ENCODE measurements around the gene MYBPC2. TPM values are rescaled to one million over a fixed set of nuclear protein-coding genes. Genes with fewer than 3 reads are reported as not detected.
A peak's percentile ranks its signal among the peaks of the same experiment; 100 is the strongest.
"Not testable (repeated sequence)": the region's sequence is repeated elsewhere in the genome, so short reads cannot be mapped to it uniquely, and the experiment has no call there.

The MYBPC2 gene
- total RNA-seq (2014; rRNA removed), result 0.11 TPM in 1 of 2 replicates, not detected in the other
- polyA plus RNA-seq (2012), result 0.16 TPM

DNA sequence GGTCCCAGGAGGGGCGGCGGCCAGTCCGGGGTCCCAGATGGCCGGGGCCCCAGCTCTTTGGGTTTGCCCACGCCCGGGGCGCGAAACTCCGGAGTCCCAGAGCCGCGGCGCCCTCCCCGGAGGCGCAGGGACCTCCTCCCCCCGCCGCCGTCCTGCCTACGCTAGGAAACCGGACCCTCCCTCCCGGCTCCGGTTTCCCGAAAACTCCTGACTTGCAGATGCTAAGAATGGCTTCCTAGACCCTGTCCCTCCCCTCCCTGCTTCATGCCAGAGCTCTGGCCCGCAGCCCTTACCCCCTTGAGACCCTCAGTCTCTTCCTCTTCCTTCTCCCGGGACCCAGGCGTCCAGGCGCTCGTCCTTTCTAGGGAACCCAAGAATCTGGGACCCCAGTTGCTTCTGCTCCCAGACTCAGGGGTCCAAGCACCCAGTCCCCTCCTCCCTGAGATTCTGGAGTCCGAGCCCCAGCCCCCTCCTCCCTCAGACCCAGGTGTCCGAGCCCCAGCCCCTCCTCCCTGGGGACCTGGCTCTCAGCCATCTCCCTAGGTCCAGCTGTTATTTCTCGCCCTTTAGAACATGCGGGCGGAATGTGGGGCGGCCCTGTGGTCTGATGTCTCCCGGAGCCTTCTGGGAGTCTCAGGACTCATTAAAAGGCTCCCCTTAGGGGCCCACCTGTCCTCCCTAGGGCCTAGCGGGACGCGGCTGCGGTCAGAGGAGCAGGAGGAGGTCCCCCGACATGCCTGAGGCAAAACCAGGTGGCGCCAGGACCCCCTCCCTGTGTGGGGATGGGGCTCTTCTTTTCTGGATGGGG lies at the start of gene MYBPC2:
MYBPC2 (plus strand) TSS at position 672 of the 808 bp plus-strand sequence; CDS start at position 734, 62 bp downstream.
- peak; percentile 75 for DNase-seq (ENCODE audit: low read depth)

DNA sequence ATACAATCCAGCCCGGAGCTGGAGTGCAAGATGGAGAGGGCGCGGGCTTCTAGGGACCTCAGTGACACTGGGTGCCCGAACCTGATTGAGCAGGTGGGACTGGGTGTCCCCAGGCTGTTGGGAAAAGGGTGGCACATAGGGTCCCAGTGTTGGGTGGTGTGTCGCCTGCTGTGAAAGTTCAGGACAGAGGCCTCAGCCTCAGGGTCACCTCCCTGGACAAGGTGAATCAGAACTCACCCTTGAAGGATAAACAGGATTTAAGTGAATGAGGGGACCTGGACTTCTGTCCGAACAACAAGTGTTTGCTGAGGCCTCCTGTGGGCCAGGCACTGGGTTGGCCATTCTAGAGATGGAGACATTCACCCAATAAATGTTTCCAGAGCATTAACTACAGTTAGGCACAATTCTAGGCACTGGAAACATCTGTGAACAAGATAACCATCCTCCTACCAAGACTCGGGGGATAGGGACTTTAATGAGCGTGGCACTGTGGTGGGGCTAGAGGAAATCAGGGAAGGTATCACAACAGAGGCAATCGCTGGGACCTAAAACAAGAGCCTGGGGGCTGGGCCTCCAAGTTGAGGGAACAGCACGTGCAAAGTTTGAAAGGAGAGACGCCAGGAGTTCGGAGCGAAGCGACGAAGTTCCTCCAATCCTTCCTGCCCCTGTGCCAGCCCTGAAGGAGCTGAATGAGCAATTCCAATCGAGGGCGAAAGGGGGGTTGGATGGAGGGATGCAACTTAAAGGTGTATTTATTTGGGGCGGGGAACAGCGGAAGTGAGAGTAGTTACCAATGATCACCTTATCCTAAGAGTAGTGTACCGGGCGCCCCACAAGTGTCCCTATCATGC lies 49.5 kb upstream of the MYBPC2 start:
- DNase-seq (ENCODE audit: low read depth), result no peak

DNA sequence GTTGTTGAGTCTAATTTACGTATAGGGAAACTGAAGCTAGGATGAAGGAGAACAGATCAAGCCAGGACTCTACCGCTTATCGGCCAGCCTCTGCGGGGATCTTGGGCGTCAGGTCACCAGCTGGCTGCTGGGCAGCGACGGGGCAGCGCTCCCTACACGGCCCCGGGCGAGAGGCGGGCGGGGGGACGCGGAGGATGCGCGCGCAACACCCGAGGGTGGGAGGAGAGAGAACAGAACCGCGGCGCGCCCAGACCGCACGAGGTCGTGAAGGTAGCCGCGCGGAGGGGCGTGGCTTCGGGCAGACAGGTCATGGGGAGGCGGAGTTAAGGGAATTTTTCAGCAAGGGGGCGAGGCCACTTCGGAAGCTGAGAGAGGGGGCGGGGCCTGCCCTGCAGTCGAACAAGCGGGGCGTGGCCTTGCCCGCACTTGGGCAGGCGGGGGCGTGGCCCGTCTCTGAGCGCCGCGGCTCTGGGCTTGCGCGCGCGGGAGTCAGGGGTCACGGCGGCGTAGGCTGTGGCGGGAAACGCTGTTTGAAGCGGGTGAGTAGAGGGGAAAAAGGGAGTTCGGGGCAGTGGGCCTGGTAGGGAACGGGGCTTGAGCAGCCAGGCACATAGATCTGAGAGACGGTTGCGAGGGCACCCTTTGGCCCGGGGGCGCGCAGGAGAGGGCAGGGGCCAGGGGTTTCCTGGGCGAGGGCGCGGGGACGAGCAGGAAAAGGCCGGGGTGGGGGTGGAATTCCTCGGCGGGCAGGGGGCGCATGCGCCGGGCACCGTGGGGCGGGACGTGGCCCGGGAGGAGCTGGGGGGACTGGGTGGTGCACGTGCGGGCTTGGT lies 48.6 kb upstream of the MYBPC2 start, which contains the start of gene POLD1:
POLD1 (plus strand) TSS at position 496 of the 833 bp plus-strand sequence. CDS start 14,505 bp downstream, outside the sequence.
- peak; percentile 92 for DNase-seq (ENCODE audit: low read depth)

DNA sequence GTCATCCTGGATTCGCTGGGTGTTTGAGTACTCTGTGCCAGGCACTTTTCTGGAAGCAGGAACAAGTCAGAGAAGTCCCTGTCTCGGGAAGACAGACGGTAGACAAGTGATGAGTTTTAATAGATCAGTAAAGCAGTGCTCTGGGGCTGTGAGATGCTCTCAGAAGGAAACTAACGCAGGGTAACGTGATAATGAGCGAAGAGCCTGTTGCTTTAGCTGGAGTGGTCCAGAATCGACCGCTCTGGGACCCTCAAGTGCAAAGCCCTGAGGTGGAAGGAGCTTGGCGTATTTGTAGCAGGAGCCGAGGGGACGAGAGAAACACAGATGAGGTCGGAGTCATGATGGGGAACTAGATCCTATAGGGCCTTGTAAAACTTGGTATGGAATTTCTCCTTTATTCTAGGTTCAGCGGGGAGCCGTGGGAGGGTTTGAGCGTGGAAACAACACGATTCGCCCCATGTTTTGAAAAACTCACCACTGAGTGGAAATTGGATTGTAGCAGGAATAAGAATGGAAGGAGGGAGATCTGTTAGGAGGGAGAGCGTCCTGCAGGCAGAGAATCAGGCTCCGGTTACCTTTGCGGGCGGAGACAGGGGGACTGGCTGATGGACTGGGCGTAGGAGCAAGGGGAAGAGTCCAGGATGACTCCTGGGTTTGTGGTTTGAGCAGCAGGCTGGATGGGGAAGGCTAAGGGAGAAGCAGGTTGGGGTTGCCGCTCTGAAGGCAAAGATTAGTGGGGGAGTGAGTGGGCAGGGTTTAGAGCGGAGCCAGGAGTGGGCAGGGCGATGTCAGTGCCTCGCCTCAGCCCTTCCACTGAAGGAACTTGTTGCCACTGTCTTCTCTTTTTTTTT lies 47.8 kb upstream of the MYBPC2 start:
- DNase-seq (ENCODE audit: low read depth), result peak; percentile 31

DNA sequence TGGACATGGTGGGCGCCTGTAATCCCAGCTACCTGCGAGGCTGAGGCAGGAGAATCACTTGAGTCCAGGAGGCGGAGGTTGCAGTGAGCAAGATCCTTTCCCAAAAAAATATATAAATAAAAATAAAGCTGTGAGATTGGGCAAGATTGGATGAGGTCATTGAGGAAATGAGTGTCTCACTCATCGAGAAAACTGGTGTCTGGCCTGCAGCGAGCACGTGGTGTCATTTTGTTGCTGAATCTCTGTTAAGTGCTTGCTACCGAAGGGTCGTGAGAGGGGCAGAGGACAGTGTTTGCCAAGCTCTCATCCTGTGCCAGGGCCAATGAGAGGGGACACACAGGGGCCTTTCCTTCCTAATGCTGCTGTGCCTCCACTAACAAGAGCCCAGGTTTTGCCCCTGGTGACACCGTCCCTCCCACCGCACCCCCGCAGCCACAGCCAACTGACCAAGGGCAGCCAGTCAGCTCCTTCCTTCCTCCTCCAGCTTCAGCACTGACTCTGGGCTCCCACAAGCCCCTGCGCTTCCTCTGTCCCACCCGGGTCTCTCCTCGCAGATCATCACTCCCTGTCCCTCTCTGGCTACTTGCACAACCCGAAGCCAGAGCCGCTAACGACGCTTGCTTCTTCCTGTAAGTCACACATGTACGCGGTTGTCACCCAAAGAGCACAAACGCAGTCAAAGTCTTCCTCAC lies 45.4 kb upstream of the MYBPC2 start:
- DNase-seq (ENCODE audit: low read depth), result no peak

DNA sequence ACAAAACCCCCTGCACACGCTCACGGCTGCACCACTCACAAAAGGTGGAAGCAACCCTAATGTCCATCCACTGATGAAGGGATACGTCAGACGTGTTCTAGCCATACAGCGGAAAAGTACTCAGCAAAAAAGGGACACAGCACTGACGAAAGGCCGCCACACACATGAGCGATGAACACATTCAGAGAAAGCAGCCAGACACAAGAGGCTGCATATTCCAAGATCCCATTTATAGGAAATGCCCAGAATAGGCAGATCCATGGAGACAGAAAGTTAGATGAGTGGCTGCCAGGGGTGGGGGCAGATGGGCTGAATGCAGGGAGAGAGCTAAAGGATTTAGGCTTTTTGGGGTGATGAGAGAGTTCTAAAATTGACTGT lies 44.8 kb upstream of the MYBPC2 start:
- DNase-seq (ENCODE audit: low read depth), result no peak

DNA sequence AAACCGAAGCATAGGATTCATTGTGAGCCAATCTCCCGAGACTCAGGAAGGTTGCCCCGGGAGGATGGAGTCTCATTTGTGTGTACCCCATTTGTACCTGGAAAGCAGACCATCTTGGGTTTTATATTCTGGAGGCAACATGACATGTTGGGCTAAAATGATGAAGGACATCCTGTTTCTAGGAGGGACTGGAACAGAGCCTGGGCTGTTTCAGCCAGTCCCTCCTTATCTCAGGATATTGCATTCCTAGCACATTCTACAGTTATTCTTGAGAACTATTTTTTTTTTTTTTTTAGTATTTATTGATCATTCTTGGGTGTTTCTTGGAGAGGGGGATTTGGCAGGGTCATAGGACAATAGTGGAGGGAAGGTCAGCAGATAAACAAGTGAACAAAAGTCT lies 42.4 kb upstream of the MYBPC2 start:
- DNase-seq (ENCODE audit: low read depth), result not testable (repeated sequence)

DNA sequence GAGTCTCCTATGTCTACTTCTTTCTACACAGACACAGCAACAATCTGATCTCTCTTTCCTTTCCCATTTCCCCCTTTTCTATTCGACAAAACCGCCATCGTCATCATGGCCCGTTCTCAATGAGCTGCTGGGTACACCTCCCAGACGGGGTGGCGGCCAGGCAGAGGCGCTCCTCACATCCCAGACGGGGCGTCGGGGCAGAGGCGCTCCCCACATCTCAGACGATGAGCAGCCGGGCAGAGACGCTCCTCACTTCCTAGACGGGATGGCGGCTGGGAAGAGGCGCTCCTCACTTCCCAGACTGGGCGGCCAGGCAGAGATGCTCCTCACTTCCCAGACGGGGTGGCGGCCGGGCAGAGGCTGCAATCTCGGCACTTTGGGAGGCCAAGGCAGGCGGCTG lies 41.7 kb upstream of the MYBPC2 start:
- DNase-seq (ENCODE audit: low read depth), result not testable (repeated sequence)

DNA sequence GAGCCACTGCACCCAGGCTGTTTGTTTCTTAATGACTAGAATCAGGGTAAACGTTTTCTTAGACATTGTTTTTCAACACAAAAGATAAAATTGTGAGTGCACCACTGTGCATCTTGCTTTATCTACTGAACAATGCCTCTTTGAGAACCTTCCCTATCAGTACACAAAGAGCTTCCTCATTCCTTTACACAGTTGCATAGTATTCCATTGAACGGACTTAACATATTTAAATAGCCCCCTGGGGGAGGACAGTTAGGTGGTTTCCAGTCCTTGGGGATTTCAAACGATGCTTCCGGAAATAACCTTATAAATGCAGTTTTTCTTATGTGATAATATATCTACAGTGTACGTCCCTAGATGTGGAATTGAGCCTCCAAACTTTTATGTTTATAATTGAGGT lies 39.9 kb upstream of the MYBPC2 start:
- no peak for DNase-seq (ENCODE audit: low read depth)

DNA sequence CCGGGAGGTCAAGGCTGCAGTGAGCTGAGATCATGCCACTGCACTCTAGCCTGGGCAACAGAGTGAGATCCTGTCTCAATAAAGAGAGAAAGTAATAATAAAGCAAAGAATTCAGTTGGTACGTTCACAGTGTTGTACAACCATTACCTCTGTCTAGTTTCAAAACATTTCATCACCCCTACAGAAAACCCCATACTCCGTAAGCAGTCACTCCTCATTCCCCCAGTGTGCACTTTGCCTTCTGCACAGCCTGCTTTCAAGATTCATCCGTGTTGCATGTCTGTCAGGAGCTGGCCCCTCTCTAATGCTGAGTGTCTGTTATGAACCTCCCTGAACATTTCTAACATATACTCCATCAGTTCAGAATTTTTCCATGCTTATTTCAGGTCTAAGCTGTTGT lies 39.1 kb upstream of the MYBPC2 start:
- DNase-seq (ENCODE audit: low read depth), result no peak

DNA sequence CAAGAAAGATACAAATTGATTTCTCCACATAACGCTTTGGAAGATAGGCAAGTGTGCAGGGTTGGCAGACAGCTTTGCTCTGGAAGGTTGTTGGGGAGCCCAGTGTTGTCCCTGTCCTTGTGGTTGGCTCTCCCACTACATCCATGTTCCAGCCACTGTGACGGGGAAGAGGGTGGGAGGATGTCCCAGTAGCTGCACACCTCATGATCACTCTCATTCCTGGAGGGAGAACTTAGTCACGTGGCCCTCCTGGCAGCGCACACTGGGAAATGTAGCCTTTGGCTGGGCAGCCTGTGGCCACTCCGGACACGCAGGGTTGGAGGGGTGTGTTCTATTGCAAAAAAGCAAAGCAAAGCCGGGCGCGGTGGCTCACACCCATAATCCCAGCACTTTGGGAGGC lies 38.7 kb upstream of the MYBPC2 start:
- DNase-seq (ENCODE audit: low read depth), result no peak

DNA sequence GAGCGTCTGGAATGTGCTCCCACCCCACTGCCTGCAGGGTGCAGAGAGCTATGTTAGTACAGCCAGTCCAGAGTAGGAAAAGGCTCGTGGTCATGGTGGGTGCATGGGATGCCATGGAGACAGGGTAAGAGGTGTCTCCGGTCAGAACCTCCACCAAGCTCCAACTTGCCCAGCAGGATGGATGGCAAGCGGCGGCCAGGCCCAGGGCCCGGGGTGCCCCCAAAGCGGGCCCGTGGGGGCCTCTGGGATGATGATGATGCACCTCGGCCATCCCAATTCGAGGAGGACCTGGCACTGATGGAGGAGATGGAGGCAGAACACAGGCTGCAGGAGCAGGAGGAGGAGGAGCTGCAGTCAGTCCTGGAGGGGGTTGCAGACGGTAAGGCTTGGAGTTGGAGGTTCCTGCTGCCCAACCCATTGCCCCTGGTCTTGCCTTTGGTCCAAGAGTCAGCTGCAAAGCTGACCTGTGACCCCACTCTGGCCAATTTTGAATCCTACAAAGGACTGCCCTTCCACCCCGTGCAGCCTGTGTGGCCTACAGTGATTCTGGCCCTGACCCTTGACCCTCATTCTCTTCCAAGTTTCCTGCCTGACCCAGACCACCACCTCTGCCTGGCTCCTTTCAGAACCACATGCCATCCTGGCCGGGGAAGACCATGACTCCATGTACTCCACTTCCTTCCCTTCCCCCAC lies 33.9 kb upstream of the MYBPC2 start:
- no peak for DNase-seq (ENCODE audit: low read depth)

DNA sequence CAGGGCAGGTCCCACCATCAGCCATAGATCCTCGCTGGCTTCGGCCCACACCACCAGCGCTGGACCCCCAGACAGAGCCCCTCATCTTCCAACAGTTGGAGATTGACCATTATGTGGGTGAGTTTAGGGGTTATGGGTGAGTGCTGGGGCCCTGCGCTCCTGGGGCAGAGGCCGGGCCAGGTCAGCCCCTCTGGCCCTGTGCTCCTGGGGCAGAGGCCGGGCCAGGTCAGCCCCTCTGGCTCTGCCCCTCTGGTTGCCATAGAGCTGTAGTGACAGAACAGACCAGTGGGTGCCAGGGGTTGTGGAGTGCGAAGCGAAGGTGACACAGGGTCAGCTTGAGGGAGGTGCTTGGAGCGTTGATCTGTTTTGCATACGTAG lies 33.3 kb upstream of the MYBPC2 start:
- DNase-seq (ENCODE audit: low read depth), result no peak

DNA sequence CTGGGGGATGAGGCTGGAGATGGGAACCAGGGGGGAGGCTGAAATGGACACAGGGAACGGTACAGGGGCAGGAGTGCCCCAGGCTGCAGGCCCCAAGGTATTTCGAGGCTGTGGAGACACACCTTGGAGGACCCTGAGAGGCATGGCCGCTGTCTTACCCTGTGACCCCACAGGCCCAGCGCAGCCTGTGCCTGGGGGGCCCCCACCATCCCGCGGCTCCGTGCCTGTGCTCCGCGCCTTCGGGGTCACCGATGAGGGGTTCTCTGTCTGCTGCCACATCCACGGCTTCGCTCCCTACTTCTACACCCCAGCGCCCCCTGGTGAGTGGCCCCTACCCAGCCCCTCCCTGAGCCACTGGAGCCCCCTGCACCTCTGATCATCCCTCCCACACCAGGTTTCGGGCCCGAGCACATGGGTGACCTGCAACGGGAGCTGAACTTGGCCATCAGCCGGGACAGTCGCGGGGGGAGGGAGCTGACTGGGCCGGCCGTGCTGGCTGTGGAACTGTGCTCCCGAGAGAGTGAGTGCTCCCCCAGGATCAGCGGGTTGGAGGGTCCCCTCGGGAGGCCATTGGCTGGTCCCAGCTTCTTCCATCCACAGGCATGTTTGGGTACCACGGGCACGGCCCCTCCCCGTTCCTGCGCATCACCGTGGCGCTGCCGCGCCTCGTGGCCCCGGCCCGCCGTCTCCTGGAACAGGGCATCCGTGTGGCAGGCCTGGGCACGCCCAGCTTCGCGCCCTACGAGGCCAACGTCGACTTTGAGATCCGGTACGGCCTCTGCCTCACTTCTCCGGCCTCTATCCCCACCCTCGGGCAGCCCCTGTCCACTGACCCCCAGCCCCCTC lies 30.9 kb upstream of the MYBPC2 start:
- no peak for DNase-seq (ENCODE audit: low read depth)

DNA sequence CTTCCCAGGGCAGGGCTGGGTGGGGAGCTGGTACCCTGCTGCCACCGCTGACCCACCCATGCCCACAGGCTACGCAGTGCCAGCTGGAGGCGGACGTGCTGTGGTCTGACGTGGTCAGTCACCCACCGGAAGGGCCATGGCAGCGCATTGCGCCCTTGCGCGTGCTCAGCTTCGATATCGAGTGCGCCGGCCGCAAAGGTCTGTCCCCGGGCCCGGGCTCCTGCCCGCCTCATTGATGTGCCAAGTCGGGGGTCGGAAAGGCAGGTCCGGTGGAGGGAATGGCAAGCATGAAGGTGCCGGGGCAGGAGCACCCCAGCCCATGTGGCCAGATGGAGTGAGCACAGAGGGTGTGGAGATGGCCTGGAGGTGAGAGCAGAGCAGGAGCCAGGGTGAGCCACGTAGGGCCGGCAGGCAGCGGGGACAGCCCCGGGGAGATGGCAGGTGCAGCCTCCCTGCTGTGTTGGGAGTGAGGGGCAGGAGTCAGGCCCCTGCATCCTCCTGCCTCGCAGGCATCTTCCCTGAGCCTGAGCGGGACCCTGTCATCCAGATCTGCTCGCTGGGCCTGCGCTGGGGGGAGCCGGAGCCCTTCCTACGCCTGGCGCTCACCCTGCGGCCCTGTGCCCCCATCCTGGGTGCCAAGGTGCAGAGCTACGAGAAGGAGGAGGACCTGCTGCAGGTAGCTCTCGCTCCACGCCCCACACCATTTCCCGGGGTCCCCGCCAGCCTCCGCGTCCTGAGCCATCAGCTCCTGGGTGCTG lies 30.0 kb upstream of the MYBPC2 start:
- no peak for DNase-seq (ENCODE audit: low read depth)

DNA sequence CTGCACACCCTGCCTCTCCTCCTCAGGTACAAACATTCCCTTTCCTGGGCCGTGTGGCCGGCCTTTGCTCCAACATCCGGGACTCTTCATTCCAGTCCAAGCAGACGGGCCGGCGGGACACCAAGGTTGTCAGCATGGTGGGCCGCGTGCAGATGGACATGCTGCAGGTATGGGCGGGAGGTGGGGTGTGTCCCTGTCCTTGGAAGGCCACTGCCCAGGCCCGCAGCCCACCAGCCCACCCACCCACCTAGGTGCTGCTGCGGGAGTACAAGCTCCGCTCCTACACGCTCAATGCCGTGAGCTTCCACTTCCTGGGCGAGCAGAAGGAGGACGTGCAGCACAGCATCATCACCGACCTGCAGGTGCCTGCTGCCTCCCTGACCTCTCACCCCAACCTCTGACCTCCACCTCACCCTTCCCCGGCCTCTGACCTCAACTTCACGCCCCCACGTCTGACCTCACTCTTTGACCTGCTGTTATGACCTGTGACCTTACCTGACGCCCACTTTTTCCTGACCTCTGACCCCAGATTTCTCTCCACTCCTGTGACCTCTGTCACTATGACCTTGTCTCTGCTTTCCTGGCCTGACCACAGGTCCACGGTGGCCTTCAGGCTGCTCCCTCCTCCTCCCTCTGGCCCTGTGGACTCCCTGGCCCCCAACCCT lies 26.4 kb upstream of the MYBPC2 start:
- no peak for DNase-seq (ENCODE audit: low read depth)

DNA sequence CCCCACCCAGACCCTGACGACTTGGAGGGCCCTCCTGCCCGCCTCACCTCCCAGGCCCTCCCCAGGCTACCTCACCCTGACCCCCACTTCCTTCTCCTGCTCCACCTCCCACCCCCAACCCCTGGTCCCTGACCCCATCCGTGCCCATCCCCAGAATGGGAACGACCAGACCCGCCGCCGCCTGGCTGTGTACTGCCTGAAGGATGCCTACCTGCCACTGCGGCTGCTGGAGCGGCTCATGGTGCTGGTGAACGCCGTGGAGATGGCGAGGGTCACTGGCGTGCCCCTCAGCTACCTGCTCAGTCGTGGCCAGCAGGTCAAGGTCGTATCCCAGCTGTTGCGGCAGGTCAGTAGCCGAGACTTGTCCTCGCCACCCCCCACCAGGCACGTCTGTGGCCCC lies 25.9 kb upstream of the MYBPC2 start:
- DNase-seq (ENCODE audit: low read depth), result no peak

Data from LHCN-M2 (cell line).